Muscle of back (tissue), 11 donors: ENCODE measurements around the gene IQCK. TPM values are rescaled to one million over a fixed set of nuclear protein-coding genes. Genes with fewer than 3 reads are reported as not detected.
"Not testable (repeated sequence)": the region's sequence is repeated elsewhere in the genome, so short reads cannot be mapped to it uniquely, and the experiment has no call there.

Experiments used
- DNase-seq, 3 donors: peaks; one replicate each; pipeline versions ENCODE4 v3.0.0 to v3.0.0-alpha.2; 2013
- polyA plus RNA-seq, 10 donors: library from polyadenylated mRNA; unstranded; fragments of 120-200 nt; gene quantifications; one replicate each; pipeline ENCODE4 v1.2.1, GENCODE V29; 2013; ENCODE audit not compliant: insufficient read length in 10 of 10

IQCK gene
- polyA plus RNA-seq, 10 donors: 11.2 to 20.1 (median 14.1) TPM

DNA sequence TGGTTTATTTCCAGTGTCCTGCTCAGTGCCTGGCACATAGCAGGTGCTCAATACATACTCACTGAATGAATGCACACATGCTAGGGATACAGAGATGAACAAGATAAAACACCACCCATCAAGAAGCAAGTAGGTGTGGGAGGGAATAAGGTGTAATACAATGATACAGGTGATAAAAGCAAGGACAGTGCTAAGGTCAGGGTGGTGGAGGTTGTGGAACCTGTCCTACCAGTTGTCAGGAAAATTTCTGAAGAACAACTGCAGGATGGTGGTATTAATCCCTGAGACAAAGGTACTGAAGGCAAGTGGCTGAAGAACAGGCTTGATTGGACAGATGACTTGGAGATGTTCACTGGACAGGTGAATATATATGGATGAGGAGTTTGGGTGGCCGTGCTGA lies 1.9 kb upstream of the IQCK start:
- DNase-seq: no peak

DNA sequence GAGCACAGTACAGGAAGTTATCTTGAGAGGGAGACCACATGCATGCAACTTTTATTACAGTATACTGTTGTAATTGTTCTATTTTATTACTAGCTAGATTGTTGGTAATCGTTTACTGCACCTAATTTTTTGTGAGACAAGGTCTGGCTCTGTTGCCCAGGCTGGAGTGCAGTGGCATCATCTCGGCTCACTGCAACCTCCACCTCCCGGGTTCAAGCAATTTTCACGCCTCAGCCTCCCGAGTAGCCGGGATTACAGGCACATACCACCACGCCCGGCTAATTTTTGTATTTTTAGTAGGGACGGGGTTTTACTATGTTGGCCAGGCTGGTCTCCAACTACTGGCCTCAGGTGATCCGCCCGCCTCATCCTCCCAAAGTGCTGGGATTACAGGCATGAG lies 1.3 kb upstream of the IQCK start:
- DNase-seq: not testable (repeated sequence)

DNA sequence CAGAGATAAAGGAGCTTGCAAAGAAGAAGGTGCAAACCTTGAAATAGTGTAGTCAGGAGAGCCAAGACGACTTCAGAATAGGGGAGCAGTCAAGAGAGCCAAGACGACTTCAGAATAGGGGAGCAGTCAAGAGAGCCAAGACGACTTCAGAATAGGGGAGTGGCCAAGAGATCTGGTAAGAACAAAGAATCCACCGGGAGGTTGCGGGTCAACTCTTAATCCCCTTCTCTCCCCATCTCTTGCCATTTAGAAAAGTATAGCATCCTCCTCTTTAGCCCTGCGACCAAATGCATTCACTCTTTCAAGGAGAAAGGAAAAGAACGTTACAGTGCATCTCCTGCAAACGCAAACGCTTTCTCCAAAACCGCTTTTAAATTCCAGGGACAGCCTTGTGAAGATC lies 757 bp upstream of the IQCK start:
- no peak for DNase-seq

DNA sequence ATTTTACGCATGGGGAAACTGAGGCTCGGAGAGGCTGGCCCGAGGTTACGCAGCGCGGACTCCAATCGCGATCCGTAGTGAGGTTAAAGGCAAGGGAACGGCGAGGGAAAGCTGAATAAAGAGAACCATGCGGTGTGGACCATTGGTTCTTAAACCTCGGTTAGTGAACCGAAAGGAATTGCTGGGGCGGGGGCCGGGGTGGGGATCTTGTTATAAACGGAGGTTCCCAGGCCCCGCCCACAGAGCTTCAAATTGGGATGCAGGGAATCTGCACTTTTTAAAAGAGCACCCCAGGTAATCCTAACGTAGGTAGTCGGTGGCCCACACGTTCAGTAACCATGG lies 524 bp downstream of the IQCK start:
- no peak for DNase-seq

DNA sequence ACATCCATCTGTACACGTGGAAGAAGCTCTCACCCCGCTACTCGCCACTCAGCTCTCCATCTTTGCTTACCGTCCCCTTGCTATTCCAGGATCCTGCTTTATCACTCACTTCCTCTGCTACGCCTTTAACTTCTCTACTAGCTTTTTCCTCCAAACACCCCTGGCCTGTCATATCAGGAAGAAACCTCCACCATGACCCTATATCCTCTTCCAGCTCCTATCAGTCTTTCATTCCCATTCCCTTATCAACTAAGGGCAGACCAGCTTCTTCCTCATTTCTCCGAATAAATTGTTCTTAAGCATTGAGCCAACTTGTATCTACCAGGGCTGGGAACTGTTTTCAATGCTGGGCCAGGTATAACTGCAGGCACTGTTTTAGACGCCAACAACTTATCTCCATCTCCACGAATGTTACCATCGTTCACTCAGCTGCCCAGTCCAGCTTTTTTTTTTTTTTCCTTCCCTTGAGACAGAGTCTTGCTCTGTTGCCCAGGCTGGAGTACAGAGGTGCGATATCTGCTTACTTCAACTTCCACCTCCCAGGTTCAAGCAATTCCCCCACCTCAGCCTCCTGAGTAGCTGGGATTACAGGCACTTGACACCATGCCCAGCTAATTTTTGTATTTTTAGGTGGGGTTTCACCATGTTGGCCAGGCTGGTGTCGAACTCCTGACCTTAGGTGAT lies 4.3 kb downstream of the IQCK start:
- DNase-seq: no peak

DNA sequence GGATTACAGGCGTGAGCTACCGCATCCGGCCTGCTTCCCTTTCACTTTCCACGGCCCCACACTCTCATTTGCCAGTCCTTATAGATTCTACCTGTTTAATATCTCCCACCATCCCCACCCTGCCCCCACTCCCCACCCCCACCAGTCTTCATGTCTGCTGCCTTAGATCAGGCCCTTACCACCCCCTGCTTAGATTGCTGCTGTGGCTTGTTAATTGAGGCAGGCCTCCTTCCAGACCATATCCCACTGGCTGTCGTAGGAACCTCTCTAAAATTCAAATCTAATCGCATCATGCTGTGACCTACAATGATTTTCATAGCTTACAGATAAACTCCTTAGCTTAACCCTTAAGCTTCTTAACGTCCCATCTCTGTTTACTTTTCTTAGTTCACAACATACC lies 4.9 kb downstream of the IQCK start:
- DNase-seq: no peak

DNA sequence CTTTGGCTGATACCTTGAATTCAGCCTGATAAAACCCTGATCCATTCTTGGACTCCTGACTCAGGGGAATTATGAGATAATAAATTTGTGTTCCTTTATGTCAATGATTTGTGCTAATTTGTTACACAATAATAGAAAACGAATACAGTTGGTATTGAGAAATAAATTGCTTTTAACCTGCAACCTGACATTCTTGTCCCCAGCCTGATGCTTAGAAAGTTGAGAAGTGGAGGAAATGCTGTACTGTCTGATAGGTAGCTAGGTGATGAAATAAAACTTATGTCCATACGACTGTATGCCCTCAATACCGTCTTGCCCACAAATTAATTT lies 10.5 kb downstream of the IQCK start:
- no peak for DNase-seq

DNA sequence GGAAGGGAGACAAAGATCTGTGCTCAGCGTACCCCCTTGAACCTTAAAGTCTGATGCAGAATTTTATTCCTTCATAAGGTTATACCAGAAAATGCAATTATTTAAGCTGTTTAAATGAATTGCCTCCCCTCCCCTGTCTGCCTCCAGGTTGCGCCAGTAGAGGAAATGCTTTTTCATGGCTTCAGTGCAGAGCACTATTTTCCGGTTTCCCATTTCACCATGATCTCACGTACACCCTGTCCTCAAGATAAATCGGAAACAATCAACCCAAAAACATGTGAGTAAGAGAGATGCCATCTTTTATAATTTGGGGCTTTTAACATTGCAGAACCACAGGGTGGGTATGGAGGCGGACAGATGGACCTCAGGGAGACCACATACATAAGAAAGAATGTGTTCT lies 15.5 kb downstream of the IQCK start:
- no peak for DNase-seq

DNA sequence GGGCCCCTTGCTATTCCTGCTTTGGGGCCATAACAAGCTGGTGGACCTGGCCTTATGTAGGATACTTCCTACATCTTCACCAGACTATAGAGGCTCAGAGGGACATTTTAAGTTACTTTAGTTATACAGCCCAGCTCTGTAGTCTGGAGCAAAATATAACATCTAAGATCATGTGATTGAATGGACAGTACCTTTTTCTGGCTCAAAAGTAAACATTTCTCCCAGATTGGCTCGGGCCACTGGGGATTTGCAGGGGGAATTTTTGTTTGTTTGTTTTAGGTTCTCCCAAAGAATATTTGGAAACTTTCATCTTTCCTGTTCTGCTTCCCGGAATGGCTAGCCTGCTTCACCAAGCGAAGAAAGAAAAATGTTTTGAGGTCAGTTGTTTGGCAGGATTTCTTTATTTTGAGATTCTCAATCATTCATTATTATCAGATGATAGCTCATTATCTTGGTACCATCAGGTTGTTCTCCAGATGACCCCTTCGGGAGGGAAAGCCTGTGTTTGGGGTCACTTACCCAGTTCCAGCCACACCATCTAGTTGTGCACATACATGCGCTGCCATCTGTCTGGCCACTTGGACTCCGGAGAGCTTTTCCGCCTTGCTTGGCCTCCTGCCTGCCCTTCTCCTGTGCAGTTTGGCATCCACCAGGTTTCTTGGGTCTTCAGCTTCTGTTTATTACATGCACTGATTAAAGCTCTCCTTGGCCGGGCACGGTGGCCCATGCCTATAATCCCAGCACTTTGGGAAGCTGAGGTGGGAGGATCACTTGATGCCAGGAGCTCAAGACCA lies 17.2 kb downstream of the IQCK start:
- DNase-seq: no peak

DNA sequence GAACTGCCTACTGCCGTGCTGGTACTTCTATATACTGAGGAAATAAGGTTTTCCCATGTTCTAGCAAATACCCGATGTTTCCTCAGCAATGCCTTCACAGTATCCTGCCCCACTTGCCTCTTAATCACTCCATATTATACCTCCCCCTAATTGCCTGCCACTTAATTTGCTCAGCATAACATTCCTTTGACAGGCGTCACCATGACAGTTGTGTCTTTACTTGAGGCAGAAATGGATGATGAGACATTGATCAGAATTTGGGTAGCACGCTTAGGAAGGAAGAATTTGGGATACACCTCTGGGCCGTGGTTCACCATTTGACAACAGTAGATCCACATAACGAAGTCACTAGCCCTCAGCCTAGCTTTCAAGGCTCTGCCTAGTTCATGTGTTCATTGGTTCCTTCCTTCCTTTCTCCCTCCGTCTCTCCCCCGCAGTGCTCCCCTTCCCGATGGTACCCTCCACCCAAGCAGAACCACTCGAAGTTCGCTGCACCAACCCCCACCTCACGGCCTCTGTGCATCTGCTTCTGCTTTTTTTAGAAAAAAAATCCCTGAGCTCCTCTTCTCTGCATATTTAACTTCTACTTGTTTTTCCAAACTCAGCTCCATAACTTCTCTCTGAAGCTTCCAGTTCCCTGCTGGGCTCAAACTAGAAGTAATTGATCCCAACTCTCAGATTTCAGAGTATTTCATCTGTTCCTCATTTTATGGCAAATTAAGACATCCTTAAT lies 19.4 kb downstream of the IQCK start:
- DNase-seq: peak in 1 of 3 donors; percentile 23

DNA sequence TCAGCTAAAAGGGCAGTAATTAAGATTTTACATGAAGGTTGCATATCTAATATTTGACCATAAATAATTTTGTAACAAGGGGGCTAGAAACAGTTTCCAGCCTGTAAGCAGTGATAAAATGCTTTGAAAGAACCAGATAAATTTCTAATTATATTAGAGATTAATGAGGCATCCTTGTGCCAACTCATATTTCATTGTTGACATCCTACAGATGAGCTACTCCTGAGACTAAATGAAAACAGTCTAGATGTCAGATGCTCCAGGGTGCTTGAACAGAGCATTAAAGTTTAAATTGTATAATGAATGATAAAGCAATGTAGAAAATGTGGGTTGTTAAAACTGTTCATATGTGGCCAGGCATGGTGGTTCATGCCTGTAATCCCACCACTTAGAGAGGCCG lies 23.3 kb downstream of the IQCK start:
- no peak for DNase-seq

DNA sequence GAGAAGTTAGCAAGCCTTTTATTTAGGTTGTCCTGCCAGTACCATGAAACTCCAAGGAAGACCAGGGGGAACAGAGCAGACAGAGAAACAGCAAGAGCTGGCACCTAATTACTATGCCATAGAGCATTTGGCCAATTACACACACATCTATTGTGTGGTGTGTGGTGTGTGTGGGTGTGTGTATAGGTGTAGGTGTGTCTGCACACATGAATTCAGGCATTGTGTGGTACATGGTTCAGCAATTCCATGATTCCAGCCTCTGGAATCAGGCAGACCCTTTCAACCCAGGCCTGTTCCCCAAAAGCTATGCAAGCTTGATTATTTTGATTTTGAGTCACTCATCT lies 25.7 kb downstream of the IQCK start:
- DNase-seq: no peak

DNA sequence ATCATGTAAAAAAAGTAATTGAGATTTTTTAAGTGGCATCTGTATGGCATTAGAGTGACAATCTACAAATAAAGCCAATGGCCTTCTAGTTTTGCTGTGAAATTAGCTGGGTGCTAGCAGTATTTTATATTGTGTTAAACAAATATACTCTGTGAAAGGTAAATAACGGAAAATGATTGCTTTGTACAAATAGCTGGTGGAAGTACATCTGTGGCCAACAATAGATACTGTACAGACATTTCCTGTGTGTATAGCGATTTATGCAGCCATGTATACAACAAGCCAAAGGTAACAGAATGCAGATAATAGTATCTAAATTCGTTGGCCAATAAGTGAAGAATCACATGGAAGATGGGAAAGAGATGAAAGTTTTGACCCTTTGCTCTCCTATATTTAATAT lies 26.6 kb downstream of the IQCK start:
- DNase-seq: no peak

DNA sequence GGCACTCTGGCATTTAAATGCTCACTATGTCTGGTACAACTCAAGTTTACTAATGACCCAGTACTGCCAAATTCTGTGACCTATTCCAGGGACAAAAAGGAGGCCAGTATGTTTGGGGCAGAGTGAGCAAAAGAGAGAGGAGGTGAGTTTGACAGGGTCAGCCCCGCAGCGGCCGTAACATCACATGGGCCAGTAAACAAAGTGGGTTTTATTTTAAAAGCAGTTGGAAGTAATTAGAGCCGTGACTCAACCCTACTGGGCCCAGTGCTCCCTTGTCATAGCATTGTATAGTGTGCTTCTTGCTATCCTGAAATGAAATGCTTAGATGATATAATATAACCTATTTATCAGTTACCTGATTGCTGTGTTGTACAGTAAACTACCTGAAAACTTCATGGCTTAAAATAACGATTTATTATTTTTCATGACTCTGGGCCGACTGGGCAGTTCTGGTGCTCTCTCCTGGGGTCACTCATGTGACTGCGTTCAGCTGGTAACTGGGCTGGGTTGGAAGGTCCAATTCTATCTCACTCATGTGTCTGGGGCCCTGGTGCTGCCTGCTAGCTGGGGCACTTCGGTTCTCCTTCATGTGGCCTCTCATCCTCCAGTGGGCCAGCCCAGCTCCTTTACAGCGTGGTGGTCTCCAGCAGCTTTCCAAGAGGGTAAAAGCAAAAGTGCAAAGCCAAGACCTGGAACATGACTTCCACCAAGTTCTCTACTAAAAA lies 27.4 kb downstream of the IQCK start:
- no peak for DNase-seq

DNA sequence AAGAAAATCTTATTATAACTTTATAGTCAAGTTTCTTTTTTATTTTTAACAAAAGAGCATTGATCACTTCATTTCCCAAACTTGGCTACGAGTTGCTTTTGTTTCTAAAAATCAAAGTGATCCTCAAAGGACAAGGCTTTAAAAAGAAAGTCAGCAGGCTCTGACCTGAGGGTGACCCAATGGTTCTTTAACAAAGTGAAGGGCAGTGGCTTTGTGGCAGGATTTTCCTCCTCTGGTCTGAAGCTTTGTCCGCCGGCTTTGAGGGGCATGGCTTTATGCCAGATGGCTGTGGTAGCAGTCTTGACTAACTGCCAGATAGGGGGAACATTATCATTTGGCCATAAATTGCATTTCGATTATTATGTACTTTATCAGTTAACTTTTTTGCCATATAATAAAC lies 28.5 kb downstream of the IQCK start:
- DNase-seq: no peak

DNA sequence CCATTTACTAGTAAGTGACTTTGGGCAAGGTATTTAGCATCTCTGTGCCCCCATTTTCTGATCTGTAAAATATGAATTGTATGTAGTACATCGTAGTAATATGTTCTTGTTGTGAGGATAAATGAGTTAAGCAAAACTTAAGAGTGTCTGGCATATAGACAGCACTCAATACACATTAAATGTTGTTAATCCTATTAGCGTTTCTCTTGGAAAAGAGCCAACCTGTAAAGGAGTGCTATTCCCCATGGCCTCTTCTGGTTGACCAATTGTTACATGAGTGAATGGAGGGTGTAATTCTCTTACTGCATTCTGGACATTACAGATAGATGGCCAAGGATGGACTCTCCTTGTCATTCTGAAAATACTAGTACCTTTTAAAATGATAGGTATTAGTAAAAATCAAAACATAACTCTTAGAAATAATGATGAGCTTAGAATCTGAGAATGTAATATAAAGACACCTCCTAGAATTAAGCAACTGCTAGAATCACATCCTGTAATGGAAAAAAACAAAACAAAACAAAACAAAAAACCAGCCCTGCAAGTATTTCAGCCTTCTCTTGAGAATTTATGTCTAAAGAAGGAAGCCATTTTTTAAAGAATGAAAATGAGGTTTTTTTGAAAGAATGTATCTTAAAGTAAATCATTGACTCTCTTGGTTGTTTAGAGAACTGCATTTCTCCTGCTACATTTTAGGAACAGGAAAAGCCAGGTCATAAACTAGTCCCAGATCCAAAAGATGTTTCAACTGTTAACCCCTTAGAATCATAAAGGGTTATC lies 30.5 kb downstream of the IQCK start:
- DNase-seq: peak in 1 of 3 donors; percentile 43

DNA sequence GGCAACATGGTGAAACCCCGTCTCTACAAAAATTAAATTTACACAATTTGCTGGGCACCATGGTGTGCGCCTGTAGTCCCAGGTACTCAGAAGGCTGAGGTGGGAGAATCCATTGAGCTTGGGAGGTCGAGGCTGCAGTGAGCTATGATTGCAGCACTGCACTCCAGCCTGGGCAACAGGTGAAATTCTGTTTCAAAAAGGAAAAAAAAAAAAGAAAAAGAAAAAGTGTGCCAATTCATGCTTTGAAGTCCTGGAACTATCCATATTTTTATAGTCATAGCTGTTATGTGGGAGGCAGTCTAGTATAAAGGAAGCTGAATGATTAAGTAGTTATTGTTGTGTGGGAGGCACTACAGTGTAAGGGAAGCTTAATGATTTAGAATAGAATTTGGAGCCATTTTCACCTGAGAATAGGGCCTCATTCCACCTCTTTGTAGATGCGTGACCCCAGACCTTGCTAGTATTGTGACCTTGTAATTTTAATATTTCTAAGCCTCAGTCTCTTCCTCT lies 31.6 kb downstream of the IQCK start:
- no peak for DNase-seq

DNA sequence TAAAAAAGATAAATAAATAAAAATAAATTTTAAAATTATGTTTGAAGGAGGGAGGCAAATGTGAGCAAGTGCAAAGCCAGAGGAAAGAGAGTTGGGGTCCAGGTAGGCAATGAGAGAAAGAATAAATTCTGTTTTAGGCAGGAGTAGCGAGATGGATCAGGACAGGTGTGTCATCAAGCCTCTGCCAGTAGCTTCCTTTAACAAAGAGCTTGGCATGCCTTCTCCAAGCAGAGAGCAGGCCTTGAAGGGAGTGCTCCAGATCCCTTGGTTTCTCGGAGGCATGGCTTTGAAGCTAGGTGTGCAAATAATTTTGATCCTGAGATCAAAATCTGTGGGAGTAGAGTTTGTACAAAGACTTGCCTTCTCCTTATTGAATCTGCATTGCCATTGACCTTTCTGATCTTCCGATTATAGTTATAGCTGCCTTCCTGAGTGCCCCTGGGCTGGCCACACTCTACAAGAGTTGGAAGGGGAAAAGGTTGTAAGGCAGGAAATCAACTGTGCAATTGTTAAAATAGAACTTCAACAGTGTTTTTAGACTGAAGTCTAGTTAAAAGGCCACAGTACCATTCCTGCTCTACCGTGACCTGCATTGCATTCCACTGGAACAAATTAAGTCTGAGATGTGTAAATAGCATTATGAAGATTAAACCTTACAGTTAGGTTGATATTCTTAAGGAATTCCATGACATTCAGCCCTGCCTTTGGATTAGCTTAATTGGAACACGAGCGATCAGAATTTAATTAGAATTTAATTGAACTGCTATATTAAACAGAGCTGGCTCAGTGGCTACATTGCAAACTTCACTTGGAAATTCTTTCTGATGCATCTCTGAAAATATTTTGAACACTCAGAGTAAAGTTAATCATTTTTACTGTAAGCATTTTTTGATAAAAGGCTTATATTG lies 33.7 kb downstream of the IQCK start:
- no peak for DNase-seq

DNA sequence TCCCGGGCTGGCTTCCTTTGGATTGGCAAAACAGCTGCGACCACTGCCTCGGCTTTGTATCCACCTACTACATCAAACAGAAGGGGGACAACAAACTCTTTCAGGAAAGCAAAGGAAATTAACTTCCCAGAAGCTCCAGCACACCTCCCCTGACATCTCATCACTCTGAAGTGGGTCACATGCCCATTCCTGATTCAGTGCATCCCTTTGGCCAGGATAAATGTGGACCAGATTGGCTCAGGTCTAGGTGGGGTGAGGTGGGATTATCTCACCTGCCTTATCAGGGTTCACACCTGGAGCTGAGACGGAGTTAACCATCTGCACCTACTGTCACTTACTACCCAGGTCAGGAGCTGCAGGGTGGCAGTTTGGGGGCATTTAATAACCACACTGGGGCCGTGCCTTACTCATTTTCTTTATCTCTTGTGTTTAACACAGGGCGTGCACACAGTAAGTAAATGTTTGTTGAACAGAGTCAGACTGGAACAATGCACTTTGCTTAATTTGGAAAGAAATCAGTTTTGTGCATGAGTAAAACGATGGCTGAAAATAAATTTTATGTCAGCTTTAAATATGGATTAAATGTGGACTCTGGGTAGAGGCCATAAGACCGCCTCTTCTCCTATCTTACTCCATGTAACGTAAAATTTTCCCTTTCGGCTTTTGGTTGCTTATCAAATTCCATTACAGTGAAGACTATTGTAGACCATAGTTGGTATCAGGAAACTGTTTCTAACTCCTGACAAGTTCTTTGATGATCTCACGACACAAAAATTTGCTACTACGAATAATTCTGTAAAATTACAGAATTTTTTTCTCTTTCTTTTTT lies 36.0 kb downstream of the IQCK start:
- no peak for DNase-seq

DNA sequence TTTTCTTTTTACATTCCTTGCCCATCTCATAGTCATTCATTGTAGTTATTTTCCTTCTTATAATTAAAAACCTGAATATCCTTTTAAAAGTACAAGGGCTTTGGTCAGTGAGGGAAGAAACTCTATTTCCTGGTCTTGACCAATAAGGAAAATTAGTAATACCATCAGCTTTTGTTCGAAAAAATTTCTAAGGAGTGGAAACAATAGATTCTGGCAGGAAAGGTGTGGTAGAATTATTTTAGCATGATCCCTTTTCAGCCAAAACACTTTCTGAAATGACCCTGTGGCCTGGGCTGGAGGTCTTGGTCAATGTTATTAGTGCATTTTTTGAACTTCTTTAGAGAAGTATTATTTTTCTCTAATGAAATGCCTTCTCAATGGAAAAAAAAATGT lies 36.6 kb downstream of the IQCK start:
- no peak for DNase-seq
